Astrocyte (in vitro differentiated cells and primary cell): ENCODE measurements around the gene POU2AF1. TPM values are rescaled to one million over a fixed set of nuclear protein-coding genes. Genes with fewer than 3 reads are reported as not detected.
"Not testable (repeated sequence)": the region's sequence is repeated elsewhere in the genome, so short reads cannot be mapped to it uniquely, and the experiment has no call there.

Experiments
- DNase-seq: peaks from one replicate; pipeline ENCODE4 v3.0.0-alpha.2; 2010; ENCODE audit warnings: low read depth
- FAIRE-seq: peaks from 2 replicates; lab custom pipeline; 2011; peaks lifted over from hg19 to GRCh38; lab: Jason Lieb, UNC
- H2AFZ ChIP-seq: 2 replicates; pipeline ENCODE4 v1.6.0; 2012; ENCODE audit warnings: low read depth, low read length, inconsistent platforms
- H3K27ac ChIP-seq: 2 replicates; pipeline ENCODE4 v1.5.1; 2011; ENCODE audit warnings: low read depth, low read length, inconsistent platforms
- H3K27me3 ChIP-seq: 2 replicates; pipeline ENCODE4 v1.6.0; 2011; ENCODE audit warnings: low read length, inconsistent platforms; ENCODE audit not compliant: insufficient read depth
- H3K36me3 ChIP-seq: 2 replicates; pipeline ENCODE4 v1.5.1; 2011; ENCODE audit warnings: low read length, inconsistent platforms; ENCODE audit not compliant: insufficient read depth
- H3K4me1 ChIP-seq: 2 replicates; pipeline ENCODE4 v1.5.1; 2011; ENCODE audit warnings: low read length, inconsistent platforms; ENCODE audit not compliant: insufficient read depth
- H3K4me2 ChIP-seq: 2 replicates; pipeline ENCODE4 v1.6.0; 2012; ENCODE audit warnings: low read length, inconsistent platforms
- H3K4me3 ChIP-seq: 2 replicates; pipeline ENCODE4 v1.5.1; 2011; ENCODE audit warnings: low read depth, mild to moderate bottlenecking, low read length, inconsistent platforms; ENCODE audit not compliant: insufficient read depth
- H3K79me2 ChIP-seq: 2 replicates; pipeline ENCODE4 v1.6.0; 2012; ENCODE audit warnings: mild to moderate bottlenecking, low read length, inconsistent platforms; ENCODE audit not compliant: insufficient read depth
- H3K9ac ChIP-seq: 2 replicates; pipeline ENCODE4 v1.6.0; 2012; ENCODE audit warnings: mild to moderate bottlenecking, low read length, inconsistent platforms
- H3K9me3 ChIP-seq: 2 replicates; pipeline ENCODE4 v1.5.1; 2012; ENCODE audit warnings: low read depth, mild to moderate bottlenecking, low read length, inconsistent platforms; ENCODE audit not compliant: insufficient read depth
- H4K20me1 ChIP-seq: 2 replicates; pipeline ENCODE4 v1.6.0; 2012; ENCODE audit warnings: low read length, inconsistent platforms; ENCODE audit not compliant: insufficient read depth
- H3K27ac Mint-ChIP-seq: one replicate; pipeline ENCODE4 v1.8.0; 2021; ENCODE audit warnings: mild to moderate bottlenecking, mixed read lengths; ENCODE audit not compliant: unreplicated experiment
- H3K27me3 Mint-ChIP-seq: one replicate; pipeline ENCODE4 v1.8.0; 2021; ENCODE audit warnings: low read depth, mixed read lengths; ENCODE audit not compliant: unreplicated experiment
- H3K36me3 Mint-ChIP-seq: one replicate; pipeline ENCODE4 v1.8.0; 2021; ENCODE audit warnings: low read depth, mixed read lengths; ENCODE audit not compliant: unreplicated experiment
- H3K4me1 Mint-ChIP-seq: one replicate; pipeline ENCODE4 v1.8.0; 2021; ENCODE audit warnings: low read depth, mixed read lengths; ENCODE audit not compliant: unreplicated experiment
- H3K4me3 Mint-ChIP-seq: one replicate; pipeline ENCODE4 v1.8.0; 2021; ENCODE audit warnings: mild to moderate bottlenecking, moderate library complexity, mixed read lengths; ENCODE audit not compliant: unreplicated experiment
- H3K9me3 Mint-ChIP-seq: one replicate; pipeline ENCODE4 v1.8.0; 2021; ENCODE audit warnings: mild to moderate bottlenecking, mixed read lengths; ENCODE audit not compliant: unreplicated experiment
- CTCF ChIP-seq: IDR thresholded peaks from 2 replicates; pipeline ENCODE4 v1.5.1; 2011; ENCODE audit warnings: low read depth, mild to moderate bottlenecking, inconsistent platforms, low read length, moderate library complexity; ENCODE audit not compliant: insufficient read depth
- EZH2 ChIP-seq: IDR thresholded peaks from 2 replicates; pipeline ENCODE4 v1.6.1; 2012; ENCODE audit warnings: mild to moderate bottlenecking, low read length, inconsistent platforms; ENCODE audit not compliant: insufficient read depth
- total RNA-seq: library from RNA; stranded (reverse); gene quantifications from 2 replicates; pipeline ENCODE4 v1.2.1, GENCODE V29; 2021

The POU2AF1 gene
- total RNA-seq, 1 donor from 2014 or later = not detected

GRCh38 chr11:111402411-111402810 is 23.3 kb upstream of the POU2AF1 start:
- H3K9me3 Mint-ChIP-seq = no peaks in the 10 kb centered on the region
- H3K36me3 Mint-ChIP-seq = no peaks in the 10 kb centered on the region

GRCh38 chr11:111401957-111402356 is 22.9 kb upstream of the POU2AF1 start:
- H3K9me3 ChIP-seq, H3K4me3 ChIP-seq, H3K36me3 Mint-ChIP-seq, DNase-seq, H4K20me1 ChIP-seq, H3K9me3 Mint-ChIP-seq, H3K9ac ChIP-seq, H3K79me2 ChIP-seq, H3K27ac Mint-ChIP-seq, H3K4me1 Mint-ChIP-seq, H3K27me3 ChIP-seq, H3K4me3 Mint-ChIP-seq, H3K27ac ChIP-seq, FAIRE-seq, H3K4me2 ChIP-seq, H3K36me3 ChIP-seq, H2AFZ ChIP-seq, H3K4me1 ChIP-seq: not testable (repeated sequence)
- H3K27me3 Mint-ChIP-seq = peaks cover 12% of the 10 kb centered on the region

More at GRCh38 chr11:111402411-111402810, 23.3 kb upstream of the POU2AF1 start:
- DNase-seq (no peak), FAIRE-seq (no peak)
- Histone ChIP-seq H2AFZ (no peak overlapping the region), H3K4me3 (no peak overlapping the region), H3K27ac (no peak overlapping the region), H3K9me3 (no peaks in the 10 kb centered on the region), H3K4me1 (no peaks in the 10 kb centered on the region), H3K36me3 (no peaks in the 10 kb centered on the region), H3K9ac (no peak overlapping the region), H4K20me1 (no peaks in the 10 kb centered on the region), H3K79me2 (no peaks in the 10 kb centered on the region), H3K4me2 (no peak overlapping the region), H3K27me3 (no peaks in the 10 kb centered on the region)
- no peak for TF ChIP-seq CTCF
- TF ChIP-seq EZH2 = no peak
- no peak overlapping the region for H3K4me3 Mint-ChIP-seq
- no peaks in the 10 kb centered on the region for H3K4me1 Mint-ChIP-seq
- peaks cover 7% of the 10 kb centered on the region for H3K27me3 Mint-ChIP-seq
- no peak overlapping the region for H3K27ac Mint-ChIP-seq

GRCh38 chr11:111400595-111400994 is 21.5 kb upstream of the POU2AF1 start:
- H3K27me3 Mint-ChIP-seq = peaks cover 15% of the 10 kb centered on the region
- FAIRE-seq = no peak

More at GRCh38 chr11:111400595-111400994, 21.5 kb upstream of the POU2AF1 start:
- Histone ChIP-seq H3K27ac (no peak overlapping the region), H3K9ac (no peak overlapping the region), H3K79me2 (no peaks in the 10 kb centered on the region), H3K4me3 (no peak overlapping the region), H4K20me1 (no peaks in the 10 kb centered on the region), H3K4me1 (no peaks in the 10 kb centered on the region), H2AFZ (no peak overlapping the region), H3K9me3 (no peaks in the 10 kb centered on the region), H3K4me2 (no peak overlapping the region), H3K27me3 (no peaks in the 10 kb centered on the region), H3K36me3 (no peaks in the 10 kb centered on the region)
- Mint-ChIP-seq H3K27ac (no peak overlapping the region), H3K4me1 (no peaks in the 10 kb centered on the region), H3K36me3 (no peaks in the 10 kb centered on the region), H3K9me3 (no peaks in the 10 kb centered on the region), H3K4me3 (no peak overlapping the region)
- no peak for TF ChIP-seq CTCF
- no peak for TF ChIP-seq EZH2
- DNase-seq = no peak
